ENCODE data around the gene CABP7. TPM values are rescaled to one million over a fixed set of nuclear protein-coding genes. Genes with fewer than 3 reads are reported as not detected.

CABP7 gene
- total and polyA plus RNA-seq, 2 of the 8 experiments (the other 6 are each of a cell fraction or from before 2014, with no cell fraction given): 0.20 to 0.36 TPM

DNA sequence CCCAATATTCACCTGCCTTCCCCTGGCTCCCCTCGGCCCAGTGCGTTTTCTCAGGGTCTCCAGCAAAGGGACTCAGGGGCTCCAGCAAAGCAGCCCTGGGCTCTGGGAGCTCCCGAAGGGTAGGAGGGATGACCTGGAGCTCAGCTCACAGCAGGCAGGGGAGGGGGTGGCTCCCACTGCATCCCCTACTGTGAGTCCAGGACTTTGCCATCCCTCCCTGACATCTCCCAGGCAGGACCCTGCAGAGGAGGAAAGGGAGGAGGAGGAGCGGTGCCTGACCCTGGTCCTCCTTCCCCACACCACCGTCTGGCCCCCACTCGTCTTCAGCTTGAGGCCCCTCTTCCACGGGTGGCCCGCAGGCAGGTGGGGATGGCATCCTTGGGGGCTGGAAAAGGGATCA lies 5.0 kb downstream of the CABP7 start (continued):
- TF ChIP-seq RBBP5 (IDR thresholded peaks at IDR 0.05; ENCODE audit: borderline replicate concordance, low read depth, low read length) (no peak), CREB1 (IDR thresholded peaks at IDR 0.05) (no peak)
- TF ChIP-seq, protein P1, sequence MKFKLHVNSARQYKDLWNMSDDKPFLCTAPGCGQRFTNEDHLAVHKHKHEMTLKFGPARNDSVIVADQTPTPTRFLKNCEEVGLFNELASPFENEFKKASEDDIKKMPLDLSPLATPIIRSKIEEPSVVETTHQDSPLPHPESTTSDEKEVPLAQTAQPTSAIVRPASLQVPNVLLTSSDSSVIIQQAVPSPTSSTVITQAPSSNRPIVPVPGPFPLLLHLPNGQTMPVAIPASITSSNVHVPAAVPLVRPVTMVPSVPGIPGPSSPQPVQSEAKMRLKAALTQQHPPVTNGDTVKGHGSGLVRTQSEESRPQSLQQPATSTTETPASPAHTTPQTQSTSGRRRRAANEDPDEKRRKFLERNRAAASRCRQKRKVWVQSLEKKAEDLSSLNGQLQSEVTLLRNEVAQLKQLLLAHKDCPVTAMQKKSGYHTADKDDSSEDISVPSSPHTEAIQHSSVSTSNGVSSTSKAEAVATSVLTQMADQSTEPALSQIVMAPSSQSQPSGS (IDR thresholded peaks at IDR 0.05; ENCODE audit: low read length): no peak

All from H1 (cell line).